GM21529 (cell line): ENCODE measurements around the gene SNU13.
"Not testable (repeated sequence)": the region's sequence is repeated elsewhere in the genome, so short reads cannot be mapped to it uniquely, and the experiment has no call there.

Experiments used
- ATAC-seq: cut with Tn5 transposase; IDR thresholded peaks from one replicate; pipeline ENCODE4 v1.9.1; 2021; ENCODE audit not compliant: unreplicated experiment

The SNU13 gene

DNA sequence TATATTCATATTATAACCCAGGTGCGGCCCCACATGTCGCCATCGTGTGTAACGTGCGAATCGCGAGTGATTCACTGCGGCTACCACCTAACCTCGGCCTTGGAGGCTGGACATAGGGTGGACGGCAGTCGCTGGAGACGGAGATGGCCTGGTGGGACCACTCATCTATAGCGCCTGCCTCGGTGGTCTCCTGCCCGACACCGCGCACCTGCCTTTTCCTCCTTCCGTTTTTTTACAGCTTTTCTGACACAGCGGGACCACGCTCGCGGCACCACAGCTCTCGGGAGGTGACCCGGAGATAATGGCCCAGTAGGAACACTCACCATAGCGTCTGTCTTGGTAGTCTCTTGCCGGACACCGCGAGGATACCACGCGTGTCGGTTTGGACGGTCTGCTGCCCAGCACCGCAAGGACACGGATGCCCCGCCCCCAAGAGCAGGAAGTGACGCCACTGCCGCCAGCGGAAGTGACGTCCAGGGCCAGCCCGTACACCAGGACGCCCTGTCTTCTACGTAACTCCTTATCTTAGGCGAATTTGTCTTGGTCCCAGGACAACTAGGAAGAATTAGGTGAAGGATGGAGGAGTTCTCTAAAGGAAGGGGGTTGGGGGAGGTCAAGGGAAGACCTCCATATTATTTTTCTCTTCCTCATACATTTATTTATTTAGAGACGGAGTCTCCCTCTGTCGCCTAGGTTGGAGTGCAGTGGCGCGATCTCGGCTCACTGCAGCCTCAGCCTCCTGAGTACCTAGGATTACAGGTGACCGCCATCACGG, 6.4 kb downstream of the SNU13 start:
- no peak for ATAC-seq

DNA sequence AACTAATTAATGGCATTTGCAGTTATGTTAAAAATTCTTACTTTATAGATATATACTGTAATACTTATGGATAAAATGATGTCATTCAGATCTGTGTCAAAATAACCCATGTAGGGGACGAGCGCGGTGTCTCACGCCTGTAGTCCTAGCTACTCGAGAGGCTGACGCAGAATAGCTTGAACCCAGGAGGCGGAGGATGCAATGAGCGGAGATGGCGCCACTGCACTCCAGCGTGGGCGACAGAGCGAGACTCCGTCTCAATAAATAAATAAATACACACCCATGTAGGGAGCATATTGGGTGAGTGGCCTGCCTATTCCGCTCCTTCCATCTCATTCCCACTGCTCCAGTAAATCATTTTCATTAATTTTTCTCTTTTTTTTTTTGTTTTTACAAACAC, 7.1 kb downstream of the SNU13 start:
- ATAC-seq: no peak

DNA sequence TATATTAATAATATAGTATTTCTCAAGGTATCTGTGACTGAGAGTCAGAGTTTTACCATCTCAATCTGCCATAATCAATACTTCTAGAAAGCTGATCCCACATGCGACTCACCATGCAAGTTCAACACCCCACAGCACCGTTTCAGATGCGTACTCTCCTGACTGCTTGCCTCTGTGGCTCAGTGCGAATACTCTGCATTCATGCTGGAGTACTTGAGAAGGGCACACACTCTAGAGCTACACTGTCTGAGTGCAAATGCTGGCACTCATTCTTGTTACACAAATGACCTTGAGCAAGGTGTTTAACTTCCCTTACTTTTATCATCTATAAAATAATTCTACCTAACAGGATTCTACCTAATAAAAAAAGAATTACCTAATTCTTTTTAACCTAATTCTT, 12.5 kb downstream of the SNU13 start:
- no peak for ATAC-seq

DNA sequence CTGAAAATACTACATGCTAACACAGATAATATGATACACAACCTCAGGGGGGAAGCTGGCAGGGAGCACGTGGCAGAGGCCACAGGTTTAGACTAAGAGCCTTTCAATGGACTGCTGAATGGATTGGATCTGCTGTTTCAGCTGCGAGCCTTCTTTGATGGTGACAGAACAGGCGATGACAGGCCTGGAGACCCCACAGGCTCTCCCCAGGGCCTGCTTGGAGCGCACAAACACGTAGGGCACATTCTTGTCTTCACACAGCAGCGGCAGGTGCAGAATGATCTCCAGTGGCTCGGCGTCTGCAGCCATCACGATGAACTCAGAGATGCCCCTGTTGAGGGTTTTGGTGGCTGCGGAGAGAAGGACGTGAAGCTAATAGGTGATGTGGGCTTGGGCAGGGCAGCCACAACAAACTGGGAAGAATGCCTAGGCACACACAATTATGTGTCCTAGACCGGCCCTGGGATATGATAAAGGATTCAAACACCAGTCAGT, 13.8 kb downstream of the SNU13 start:
- ATAC-seq: no peak

DNA sequence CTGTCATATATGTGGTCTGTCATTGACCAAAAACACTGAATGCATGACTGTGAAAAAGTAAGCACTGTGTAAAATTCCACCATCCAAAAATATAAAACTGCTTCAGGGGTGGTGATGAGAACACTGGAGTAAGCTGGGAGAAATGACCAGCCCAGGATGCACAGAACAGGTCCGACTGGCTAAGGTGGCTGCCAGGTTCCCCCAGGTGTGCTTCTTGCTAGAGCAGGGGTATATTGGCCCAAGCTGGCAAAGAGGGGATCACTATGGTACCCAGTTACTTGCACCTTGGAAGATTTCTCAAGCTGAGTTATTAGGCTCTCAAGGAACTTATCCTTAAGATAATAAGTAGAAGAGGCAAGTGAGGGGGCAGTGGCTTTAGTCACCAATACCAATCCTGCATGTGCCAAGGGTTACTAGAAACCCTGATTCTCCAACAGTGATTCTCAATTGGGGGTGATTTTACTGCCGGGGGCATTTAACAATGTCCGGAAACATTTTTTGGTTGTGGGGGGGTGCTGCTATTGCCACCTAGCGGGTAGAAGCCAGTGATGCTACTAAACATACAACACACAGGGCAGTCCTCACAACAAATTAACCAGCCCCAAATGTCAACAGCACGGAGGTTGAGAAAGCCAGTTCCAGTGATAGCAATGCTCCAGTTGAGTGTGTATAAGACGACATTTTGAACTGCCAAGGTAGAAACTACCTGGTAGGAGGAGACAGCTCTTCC, 15.7 kb downstream of the SNU13 start:
- no peak for ATAC-seq

DNA sequence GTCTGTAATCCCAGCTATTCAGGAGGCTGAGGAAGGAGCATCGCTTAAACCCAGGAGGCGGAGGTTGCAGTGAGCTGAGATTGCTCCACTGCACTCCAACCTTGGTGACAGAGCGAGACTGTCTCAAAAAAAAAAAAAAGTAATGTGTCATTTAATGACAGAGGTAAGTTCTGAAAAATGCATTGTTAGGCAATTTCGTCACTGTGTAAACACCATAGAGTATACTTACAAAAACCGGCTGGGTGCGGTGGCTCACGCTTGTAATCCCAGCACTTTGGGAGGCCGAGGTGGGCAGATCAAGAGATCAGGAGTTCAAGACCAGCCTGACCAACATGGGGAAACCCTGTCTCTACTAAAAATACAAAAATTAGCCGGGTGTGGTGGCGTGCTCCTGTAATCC, 16.6 kb downstream of the SNU13 start:
- not testable (repeated sequence) for ATAC-seq

DNA sequence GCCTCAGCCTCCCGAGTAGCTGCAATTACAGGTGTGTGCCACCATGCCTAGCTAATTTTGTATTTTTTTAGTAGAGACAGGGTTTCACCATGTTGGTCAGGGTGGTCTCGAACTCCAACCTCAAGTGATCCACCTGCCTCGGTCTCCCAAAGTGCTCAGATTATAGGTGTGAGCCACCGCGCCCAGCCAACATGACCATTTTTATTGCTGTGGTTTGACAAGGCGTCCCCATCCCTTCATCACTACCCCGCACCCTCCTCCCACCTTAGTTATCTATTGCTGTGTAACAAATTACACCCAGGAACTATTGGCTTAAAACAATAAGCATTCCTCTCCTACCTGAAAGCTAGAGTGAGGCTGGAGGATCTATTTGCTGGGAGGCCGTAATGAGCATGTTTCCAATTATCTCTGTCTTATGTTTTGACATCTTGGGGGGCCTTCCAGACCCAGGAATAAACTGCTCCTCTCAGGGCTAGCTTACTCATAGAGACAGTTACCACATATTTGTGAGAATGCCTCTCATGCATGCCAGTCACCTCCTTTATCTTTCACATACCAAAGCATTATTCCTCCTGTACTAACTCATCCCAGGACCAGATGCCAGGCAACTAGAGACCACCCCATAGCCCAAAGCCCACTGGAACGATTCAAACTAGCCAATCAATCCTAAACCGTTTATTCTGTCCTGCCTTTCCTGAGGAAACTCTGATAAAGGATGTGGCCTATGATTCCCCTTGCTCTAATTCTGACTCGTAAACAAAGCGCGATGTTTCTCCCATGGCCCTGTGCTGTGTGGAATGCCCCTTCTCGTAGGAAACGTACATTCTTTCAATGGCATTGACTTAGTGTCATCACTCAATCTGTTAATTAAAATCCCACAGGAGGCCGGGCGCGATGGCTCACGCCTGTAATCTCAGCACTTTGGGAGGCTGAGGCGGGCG, 19.4 kb downstream of the SNU13 start:
- ATAC-seq: no peak

DNA sequence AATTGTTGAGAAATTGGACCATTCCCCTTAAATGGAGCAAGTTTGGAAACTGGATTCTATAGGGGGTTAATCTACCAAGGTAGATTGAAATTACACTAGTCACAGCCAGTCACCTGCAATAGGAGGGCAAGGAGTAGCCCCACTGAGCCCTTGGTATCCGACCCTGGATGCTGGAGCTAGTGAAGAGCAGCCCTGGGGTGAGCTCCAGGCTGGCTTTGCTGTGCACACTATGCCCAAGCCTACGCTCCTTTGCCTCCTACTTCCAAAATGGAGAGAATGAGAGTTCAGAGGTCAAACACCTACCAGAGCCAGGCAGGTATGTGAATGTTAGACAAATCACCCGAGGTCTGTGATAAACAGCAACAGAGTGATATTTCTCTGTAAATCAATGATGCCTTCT, 23.7 kb downstream of the SNU13 start:
- no peak for ATAC-seq

DNA sequence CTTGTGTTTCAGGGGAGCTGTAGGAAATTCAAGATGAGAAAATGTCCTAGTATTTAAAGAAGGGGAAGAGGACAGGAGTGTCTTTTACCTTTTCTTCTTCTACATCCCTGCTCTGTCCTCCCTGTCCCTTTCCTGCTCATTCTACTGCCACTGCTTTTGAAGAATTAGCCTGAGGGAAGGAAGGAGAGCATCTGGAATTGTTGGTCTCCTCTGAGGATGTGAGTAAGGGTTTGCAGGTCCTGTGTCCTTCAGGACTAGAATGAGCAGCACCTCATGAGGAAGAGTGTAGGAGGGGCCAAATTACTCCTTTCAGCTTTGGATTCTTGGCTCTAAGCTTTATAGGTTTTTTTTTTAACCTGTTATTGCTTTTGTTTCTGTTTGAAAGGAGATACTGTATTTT, 24.2 kb downstream of the SNU13 start:
- ATAC-seq: no peak

DNA sequence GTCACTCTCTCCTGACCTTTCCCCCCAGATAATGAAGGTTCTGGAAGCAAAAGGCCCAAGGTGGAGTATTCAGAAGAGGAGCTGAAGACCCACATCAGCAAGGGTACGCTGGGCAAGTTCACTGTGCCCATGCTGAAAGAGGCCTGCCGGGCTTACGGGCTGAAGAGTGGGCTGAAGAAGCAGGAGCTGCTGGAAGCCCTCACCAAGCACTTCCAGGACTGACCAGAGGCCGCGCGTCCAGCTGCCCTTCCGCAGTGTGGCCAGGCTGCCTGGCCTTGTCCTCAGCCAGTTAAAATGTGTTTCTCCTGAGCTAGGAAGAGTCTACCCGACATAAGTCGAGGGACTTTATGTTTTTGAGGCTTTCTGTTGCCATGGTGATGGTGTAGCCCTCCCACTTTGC, 25.1 kb downstream of the SNU13 start:
- ATAC-seq: not testable (repeated sequence)

DNA sequence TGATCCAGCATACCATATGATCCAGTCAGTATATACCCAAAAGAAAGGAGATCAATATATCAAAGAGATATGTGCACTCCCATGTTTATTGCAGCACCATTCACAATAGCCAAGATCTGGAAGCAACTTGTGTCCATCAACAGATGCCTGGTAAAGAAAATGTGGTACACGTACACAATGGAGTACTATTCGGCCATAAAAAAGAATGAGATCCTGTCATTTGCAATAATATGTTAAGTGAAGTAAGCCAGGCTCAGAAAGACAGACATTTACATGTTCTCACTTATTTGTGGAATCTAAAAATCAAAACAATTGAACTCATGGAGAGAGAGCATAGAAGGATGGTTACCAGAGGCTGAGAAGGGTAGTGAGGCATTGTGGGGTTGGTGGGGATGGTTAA, 27.0 kb downstream of the SNU13 start:
- ATAC-seq: no peak

DNA sequence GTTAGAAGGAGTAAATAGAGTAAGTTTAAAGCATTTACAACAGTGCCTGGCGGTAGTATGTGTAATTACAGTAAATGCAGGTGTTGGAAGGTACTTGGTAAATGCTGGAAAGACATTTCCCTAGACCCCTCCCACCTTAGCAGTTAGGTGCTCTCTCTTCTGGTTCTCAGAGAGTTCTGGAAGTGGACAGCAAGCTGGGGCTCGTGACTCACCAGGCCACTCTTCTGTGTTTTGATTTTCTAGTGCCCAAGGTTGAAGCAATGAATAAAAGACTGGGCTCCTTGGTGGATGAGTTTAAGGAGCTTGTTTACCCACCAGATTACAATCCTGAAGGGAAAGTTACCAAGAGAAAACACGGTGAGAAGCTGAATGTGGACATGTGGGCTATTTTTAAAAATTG, 27.6 kb downstream of the SNU13 start:
- no peak for ATAC-seq

DNA sequence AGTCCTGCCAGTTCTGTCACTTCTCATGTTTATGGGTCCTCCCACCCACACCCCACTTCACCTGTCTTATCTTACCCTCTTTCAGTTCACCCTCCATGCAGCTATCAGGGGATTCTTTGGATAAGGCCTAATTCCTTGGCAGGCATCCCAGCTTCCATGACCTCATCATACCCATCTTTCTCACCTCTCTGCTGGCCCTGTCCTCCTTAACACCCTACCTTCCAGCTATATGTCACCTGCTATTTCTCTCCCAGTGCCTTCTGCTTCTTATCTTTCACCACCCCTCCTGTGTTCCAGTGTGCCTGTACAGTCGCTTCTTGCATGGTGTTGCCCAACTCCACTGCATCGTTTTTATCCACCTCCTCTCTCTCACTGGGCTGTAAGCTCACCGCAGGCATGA, 28.3 kb downstream of the SNU13 start:
- no peak for ATAC-seq

DNA sequence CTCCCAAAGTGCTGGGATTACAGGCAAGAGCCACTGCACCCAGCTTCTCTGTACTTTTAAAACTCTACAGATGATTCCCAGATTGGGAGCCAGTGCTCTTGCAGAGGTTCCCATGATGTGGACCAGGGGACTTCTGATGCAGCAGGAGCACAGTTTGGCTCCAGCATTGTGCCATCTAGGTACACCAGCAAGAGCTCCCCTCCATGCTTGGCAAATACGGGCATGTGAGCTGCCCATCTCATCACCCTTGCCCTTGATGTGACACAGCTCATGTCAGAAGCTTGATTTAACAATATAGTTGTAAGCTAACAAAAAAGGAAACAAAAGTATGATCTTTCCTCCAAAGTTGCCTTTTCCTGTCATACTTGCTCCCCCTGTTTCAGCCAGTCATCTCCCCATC, 28.7 kb downstream of the SNU13 start:
- no peak for ATAC-seq

DNA sequence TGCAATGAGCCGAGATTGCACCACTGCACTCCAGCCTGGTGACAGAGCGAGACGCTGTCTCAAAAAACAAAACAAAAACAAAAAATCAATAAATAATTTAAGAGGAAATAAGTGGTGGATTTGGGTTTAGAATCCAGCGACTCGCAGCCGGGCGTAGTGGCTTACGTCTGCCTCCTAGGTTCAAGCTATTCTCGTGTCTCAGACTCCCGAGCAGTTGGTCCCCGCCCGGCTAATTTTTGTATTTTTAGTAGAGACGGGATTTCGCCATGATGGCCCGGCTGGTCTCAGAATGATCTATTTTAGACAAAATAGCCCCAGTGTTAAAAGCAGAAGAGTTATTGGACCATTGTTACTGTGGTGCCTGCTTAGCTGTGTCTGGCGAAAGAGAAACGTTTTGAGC, 29.8 kb downstream of the SNU13 start:
- no peak for ATAC-seq

DNA sequence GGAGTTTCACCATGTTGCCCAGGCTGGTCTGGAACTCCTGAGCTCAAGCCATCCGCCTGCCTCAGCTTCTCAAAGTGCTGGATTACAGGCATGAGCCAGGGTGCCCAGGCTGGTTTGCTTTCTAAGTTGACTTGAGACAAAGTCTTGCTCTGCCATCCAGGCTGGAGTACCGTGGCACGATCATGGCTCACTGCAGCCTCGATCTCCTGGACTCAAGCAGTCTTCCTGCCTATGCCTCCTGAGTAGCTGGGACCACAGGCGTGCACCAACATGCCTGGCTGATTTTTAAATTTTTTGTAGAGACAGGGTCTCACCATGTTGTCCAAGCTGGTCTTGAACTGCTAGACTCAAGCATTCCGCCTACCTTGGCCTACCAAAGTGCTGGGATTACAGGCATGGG, 31.0 kb downstream of the SNU13 start:
- no peak for ATAC-seq

DNA sequence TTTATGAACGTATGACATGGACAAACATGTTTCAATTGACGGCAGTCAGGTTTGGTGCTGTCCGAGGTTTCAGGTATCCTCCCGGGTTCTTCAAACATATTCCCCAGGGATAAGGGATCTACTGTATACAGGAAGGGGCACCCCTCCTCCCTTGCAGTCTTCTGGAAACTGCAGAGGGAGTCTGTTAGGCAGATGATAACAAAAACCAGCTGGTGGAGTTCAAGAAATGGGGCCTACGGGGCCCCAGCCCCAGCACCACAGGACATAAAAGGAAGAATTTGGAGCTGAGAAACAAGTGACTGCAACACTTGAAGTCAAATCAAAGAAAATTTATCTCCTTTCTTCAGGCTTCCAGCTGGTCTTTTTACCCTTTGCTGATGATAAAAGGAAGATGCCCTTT, 32.1 kb downstream of the SNU13 start:
- no peak for ATAC-seq

DNA sequence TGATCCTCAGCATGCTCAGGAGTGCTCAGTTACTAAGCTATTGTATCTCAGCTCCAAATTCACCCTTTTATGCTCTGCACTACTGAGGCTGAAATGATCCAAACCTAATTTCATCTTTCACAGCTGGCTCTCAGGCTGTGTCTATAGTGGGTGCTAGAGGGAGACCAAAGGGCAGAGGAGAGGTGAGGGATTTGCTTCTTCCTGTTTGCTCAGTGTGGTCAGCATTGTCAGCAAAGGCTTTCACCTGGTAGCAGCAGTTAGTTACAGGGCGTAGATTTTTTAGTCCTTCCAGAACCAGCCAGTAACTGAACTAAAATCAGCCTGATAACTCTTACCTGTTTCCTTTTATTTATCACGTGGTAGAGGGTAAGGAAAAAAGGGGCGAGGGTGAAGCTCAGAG, 34.3 kb downstream of the SNU13 start:
- ATAC-seq: no peak

DNA sequence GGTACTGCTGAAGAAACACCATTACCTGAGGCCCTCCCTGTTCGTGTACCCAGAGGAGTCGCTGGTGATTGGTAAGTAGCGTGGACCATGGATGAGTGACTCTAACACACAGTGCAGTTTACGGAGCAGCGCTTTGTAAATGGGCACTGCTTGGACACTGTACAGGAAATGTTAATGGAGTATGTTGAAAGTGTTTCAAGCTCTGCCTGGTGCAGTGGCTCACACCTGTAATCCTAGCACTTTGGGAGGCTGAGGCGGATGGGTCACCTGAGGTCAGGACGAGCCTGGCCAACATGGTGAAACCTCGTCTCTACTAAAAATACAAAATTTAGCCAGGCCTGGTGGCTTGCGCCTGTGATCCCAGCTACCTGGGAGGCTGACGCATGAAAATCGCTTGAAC, 37.8 kb downstream of the SNU13 start:
- no peak for ATAC-seq

DNA sequence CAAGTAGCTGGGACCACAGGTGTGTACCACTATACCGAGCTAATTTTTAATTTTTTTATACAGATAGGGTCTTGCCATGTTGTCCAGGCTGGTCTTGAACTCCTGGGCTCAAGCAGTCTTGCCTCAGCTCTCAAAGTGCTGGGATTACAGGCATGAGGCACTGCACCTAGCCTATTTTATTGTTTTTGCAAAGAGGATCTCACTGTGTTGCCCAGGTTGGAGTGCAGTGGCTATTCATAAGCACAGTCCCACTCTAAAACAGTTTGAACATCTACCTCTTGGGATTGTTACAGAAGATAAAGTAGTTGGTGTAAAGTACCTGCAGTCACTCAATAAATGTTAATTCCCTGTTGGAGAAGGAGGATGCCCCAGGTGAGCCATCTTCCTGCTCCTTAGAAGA, 38.4 kb downstream of the SNU13 start:
- ATAC-seq: no peak

DNA sequence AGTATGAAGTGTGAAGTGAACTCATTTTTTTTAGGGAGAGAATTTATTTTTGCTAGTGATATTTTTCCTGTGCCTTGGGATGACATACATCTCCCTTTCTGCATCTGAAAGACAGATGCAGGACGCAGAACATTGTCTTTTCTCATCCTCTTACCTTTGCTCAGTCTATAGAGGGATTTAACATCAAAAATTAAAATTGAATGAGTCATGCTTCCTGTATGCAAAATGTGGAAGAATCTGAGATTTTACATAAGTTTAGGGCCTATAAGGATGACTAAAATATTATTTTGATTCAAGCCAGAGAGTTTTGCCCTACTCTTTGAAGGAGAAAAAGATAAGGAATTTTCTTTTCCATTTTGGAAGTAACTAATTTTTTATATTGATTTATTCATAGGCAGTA, 40.2 kb downstream of the SNU13 start:
- ATAC-seq: no peak
